GM21528 (cell line): ENCODE data around the gene PMEL.
"Not testable (repeated sequence)": the region's sequence is repeated elsewhere in the genome, so short reads cannot be mapped to it uniquely, and the experiment has no call there.

ENCODE experiments used
- ATAC-seq: cut with Tn5 transposase; IDR thresholded peaks from one replicate; pipeline ENCODE4 v1.9.1; 2021; ENCODE audit warnings: mild to moderate bottlenecking, moderate library complexity; ENCODE audit not compliant: unreplicated experiment, low FRiP score

Gene PMEL

GRCh38 chr12:55984861-55985260, 19.0 kb upstream of the PMEL start:
- no peak for ATAC-seq

DNA sequence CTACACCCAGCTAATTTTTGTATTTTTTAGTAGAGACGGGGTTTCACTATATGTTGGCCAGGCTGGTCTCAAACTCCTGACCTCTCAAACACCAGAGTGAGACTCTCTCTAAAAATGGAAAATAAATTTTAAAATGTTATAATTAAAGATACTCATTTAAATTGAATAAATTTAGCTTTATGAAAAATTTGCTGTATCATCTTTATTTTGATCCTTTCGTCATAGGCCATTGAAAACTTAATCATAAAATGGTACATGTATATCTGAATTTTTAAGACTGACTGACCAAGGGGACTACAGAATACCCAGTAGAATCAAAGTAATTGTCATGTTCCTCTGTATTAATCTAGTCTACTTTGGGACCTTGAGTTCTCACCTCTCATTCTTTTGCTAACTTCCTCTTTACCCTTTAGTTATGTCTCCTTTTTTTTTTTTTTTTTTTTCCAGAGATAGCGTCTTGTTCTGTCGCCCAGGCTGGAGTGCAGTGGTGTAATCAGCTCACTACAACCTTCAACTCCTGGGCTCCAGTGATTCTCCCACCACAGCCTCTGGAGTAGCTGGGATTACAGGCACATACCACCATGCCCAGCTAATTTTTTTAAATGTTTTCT, 17.5 kb upstream of the PMEL start:
- ATAC-seq = no peak

DNA sequence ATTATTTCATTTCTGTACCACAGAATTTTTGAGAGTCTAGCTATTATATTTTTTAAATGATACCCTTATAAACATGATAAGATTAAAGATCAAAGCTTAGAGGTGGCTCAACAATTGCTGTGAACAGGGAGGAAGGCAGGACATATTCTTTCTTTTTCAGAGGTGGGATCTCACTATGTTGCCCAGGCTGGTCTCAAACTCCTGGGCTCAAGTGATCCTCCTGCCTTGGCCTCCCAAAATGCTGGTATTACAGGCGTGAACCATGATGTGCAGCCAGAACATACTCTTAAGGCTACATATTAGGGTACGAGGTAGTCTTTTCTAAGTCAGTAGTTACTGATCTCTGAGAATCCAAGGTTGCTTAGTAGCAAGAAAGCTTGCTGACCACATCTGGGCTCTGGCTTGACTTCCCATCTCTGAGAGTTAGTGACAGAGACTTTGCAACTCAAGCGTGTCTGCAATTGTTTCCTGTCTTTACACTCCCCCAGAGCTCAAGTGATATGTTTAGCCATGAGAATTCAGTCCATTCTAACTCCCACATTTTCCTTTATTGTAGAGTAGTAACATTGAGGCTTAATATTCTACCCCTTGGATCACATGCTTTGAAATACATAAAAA, 16.6 kb upstream of the PMEL start:
- ATAC-seq = no peak

DNA sequence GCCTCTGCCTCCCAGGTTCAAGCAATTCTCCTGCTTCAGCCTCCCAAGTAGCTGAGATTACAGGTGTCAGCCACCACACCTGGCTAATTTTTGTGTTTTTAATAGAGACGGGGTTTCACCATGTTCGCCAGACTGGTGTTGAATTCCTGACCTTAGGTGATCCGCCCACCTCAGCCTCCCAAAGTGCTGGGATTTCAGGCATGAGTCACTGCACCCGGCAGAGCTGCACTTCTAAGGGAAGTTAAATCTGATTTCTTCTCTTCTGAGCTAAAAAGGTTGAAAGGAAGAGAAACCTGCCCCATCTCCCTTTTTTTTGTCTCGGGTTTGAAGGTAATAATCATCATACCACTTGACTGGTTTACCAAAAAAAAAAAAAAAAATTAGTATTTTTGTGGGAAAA, 16.0 kb upstream of the PMEL start:
- not testable (repeated sequence) for ATAC-seq

- ATAC-seq = no peak
Measured at GRCh38 chr12:55979069-55979468, 13.2 kb upstream of the PMEL start.

DNA sequence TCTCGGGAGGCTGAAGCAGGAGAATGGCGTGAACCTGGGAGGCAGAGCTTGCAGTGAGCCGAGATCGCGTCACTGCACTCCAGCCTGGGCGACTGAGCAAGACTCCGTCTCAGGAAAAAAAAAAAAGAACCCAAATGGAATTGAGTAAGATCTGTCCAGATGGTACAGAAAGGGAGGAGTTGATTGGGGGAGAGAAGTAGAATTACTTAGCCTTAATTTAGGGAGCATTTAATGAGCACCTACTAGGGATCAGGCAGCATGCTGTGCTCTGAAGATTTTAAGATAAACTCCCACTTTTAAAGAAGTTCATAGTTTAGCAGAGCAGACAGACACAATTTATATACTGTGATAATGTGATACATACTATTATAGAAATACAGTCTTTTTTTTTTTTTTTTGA, 12.6 kb upstream of the PMEL start:
- no peak for ATAC-seq

- ATAC-seq = peak; percentile 20
Measured at GRCh38 chr12:55974308-55974730, 8.5 kb upstream of the PMEL start.

- ATAC-seq = peak; percentile 94
Measured at GRCh38 chr12:55973599-55974307, 7.9 kb upstream of the PMEL start, which contains the start of gene RAB5B. RAB5B (plus strand) TSS chr12:55974078; CDS start chr12:55986961, 12,883 bp downstream.

DNA sequence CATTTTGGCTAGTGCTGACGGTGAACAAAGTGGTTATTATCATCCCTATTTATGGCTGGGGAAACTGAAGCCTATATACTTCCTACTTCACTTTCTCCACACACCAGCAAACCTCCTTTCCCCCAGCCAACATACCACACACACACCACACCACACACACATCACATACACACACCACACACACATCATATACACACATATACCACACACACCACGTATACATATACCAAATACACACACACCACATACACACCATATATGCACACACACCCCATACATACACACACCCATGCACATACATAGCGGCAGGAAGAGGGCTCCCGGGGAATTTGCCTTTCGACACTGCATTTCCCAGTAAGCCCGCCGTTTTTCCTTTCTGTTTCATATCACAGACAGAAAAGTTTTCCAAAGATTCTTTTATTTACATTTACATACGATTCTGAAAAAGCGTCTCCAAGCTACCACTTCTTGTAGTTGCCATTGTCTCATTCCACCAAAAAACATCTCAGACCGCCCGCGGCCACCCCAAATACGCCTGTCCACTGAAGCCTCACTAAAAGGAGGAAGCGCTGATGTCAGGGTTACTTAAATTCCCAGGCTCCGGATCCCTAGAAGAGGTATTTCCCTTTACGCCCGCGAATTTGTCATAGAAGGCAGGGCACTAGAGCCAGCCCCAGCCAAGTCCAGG, 7.2 kb upstream of the PMEL start:
- no peak for ATAC-seq

GRCh38 chr12:55972456-55972855, 6.6 kb upstream of the PMEL start:
- ATAC-seq = no peak

DNA sequence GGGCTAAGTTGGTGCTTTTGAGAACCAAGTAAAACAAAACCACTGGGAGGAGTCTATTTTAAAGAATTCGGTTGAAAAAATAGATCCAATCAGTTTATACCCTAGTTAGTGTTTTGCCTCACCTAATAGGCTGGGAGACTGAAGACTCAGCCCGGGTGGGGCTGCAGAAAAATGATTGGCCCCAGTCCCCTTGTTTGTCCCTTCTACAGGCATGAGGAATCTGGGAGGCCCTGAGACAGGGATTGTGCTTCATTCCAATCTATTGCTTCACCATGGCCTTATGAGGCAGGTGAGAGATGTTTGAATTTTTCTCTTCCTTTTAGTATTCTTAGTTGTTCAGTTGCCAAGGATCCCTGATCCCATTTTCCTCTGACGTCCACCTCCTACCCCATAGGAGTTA, 6.2 kb upstream of the PMEL start:
- no peak for ATAC-seq

- ATAC-seq = no peak
Measured at GRCh38 chr12:55970775-55971174, 4.9 kb upstream of the PMEL start.

- no peak for ATAC-seq
Measured at GRCh38 chr12:55969356-55969755, 3.5 kb upstream of the PMEL start.

GRCh38 chr12:55966408-55967281, 803 bp upstream of the PMEL start, which contains the start of gene CDK2:
CDK2 (plus strand) TSS chr12:55966830; CDS start chr12:55967009, 179 bp downstream.
- ATAC-seq = peak; percentile 90

GRCh38 chr12:55965240-55965639, 602 bp downstream of the PMEL start:
- ATAC-seq = no peak

- no peak for ATAC-seq
Measured at GRCh38 chr12:55963760-55964159, 2.1 kb downstream of the PMEL start.

GRCh38 chr12:55957106-55957859, 8.6 kb downstream of the PMEL start:
- ATAC-seq = no peak

- ATAC-seq = no peak
Measured at GRCh38 chr12:55955800-55956508, 9.9 kb downstream of the PMEL start.

GRCh38 chr12:55955344-55955743, 10.5 kb downstream of the PMEL start:
- ATAC-seq = no peak
